Measurements from ENCODE around the gene SORBS2. TPM values are rescaled to one million over a fixed set of nuclear protein-coding genes. Genes with fewer than 3 reads are reported as not detected.

Gene SORBS2
- polyA plus RNA-seq, 3 donors from 2014 or later: 2.6 to 5.8 TPM; not detected in 1

- H3K36me3 Mint-ChIP-seq: no peaks in the 10 kb centered on the region
- H3K27ac Mint-ChIP-seq: no peak overlapping the region
- no peaks in the 10 kb centered on the region for H3K9me3 Mint-ChIP-seq
- no peaks in the 10 kb centered on the region for H3K4me1 Mint-ChIP-seq
- DNase-seq: no peak
- H3K4me3 Mint-ChIP-seq: no peak overlapping the region
- peaks cover 0 to 8% (median 3%) of the 10 kb centered on the region in 3 donors for H3K27me3 Mint-ChIP-seq (ENCODE audit: low read depth in 3 of 3)
These were observed 128.8 kb downstream of the SORBS2 start for GRCh38 chr4:185683222-185683621.

DNA sequence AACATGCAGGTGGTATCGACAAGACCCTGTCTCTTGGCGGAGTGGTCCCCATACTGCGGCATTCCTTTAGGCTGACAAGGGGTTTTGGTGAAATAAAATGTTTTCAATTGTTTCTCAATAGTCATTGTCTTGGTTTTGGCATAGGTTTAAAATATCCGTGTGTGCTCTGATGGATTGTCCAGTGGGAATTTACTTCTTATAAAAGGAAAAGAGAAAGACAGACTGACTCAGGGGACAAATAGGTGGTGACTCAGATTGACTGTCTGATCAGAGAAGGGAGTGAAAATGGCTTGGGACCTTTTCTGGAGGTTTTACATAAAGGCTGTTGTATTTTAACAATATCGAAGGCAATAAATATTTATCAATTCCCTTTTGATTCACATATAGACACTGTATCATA, 129.8 kb downstream of the SORBS2 start:
- Mint-ChIP-seq H3K27me3 (ENCODE audit: low read depth in 3 of 3) (peaks cover 0 to 8% (median 3%) of the 10 kb centered on the region in 3 donors), H3K4me3 (no peak overlapping the region), H3K9me3 (no peaks in the 10 kb centered on the region), H3K36me3 (no peaks in the 10 kb centered on the region), H3K27ac (no peak overlapping the region), H3K4me1 (no peaks in the 10 kb centered on the region)
- DNase-seq: no peak

GRCh38 chr4:185681604-185682003, 130.4 kb downstream of the SORBS2 start:
- Mint-ChIP-seq H3K27ac (no peak overlapping the region), H3K4me3 (no peak overlapping the region), H3K36me3 (no peaks in the 10 kb centered on the region), H3K9me3 (no peaks in the 10 kb centered on the region), H3K27me3 (ENCODE audit: low read depth in 3 of 3) (peaks cover 0 to 8% (median 3%) of the 10 kb centered on the region in 3 donors), H3K4me1 (no peaks in the 10 kb centered on the region)
- no peak for DNase-seq

DNA sequence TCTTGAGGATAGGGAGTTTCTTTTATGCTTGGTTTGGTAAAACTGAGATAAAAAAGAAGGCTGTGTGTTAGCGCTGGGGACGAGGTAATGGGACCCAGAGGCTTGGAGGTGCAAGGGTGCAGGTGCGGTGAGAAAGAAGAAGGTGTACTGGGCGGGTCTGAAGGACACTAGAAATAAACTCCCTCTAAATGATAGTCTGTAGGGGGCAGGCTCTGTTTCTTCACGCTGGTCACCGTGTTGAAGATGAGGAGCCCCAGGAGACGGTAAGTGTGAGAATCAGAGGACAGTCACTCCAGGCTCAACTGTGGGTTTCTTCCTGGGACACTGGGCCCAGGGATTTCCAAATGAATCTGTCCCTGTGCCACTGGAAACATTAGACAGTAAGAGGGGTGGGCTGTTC, 131.4 kb downstream of the SORBS2 start:
- no peaks in the 10 kb centered on the region for H3K36me3 Mint-ChIP-seq
- H3K4me3 Mint-ChIP-seq: no peak overlapping the region
- no peak for DNase-seq
- peaks cover 0 to 8% (median 3%) of the 10 kb centered on the region in 3 donors for H3K27me3 Mint-ChIP-seq (ENCODE audit: low read depth in 3 of 3)
- H3K27ac Mint-ChIP-seq: no peak overlapping the region
- no peaks in the 10 kb centered on the region for H3K9me3 Mint-ChIP-seq
- H3K4me1 Mint-ChIP-seq: no peaks in the 10 kb centered on the region

- Mint-ChIP-seq H3K27me3 (ENCODE audit: low read depth in 3 of 3) (peaks cover 0 to 10% (median 3%) of the 10 kb centered on the region in 3 donors), H3K4me3 (no peak overlapping the region), H3K4me1 (peaks cover 3 to 6% of the 10 kb centered on the region in 2 donors), H3K27ac (no peak overlapping the region), H3K9me3 (no peaks in the 10 kb centered on the region), H3K36me3 (peaks cover 0 to 2% (median 0%) of the 10 kb centered on the region in 3 donors)
- DNase-seq: no peak
These were observed 132.5 kb downstream of the SORBS2 start for GRCh38 chr4:185679523-185679922.

DNA sequence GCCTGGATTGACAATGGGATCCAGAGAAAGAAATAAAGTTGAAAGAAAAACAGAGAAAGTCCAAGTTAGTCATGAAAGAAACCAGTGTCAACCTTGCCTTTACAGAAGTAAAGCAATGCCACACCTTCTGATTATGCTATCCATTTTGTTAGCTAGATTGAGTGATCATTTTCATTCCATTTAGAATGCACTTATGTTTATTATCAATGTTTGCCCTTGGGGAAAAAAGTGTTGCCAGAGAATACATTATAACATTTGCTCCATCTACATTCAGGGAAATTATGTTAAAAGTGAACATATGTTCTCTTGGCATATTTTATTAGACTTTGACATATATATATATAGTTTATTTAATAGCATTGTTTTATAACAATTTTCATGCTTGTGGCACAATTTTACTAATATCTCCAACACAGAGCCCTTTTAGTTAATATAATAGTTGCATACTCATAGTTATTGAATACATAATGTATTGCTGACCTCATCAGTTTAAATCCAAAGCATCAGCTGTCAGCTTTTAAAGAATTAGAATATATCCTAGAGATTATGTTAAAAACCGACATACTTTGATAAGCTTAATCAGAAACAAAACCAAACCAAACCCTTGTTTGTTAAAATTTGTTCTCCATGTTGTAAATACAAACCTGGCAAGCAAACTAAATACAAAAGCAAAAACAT, 134.2 kb downstream of the SORBS2 start:
- H3K4me3 Mint-ChIP-seq: no peak overlapping the region
- no peaks in the 10 kb centered on the region for H3K9me3 Mint-ChIP-seq
- no peak overlapping the region for H3K27ac Mint-ChIP-seq
- H3K4me1 Mint-ChIP-seq: peaks cover 7 to 9% of the 10 kb centered on the region in 2 donors
- H3K36me3 Mint-ChIP-seq: peaks cover 0 to 7% (median 3%) of the 10 kb centered on the region in 3 donors
- DNase-seq: no peak
- H3K27me3 Mint-ChIP-seq (ENCODE audit: low read depth in 3 of 3): peaks cover 0 to 10% (median 2%) of the 10 kb centered on the region in 3 donors

DNA sequence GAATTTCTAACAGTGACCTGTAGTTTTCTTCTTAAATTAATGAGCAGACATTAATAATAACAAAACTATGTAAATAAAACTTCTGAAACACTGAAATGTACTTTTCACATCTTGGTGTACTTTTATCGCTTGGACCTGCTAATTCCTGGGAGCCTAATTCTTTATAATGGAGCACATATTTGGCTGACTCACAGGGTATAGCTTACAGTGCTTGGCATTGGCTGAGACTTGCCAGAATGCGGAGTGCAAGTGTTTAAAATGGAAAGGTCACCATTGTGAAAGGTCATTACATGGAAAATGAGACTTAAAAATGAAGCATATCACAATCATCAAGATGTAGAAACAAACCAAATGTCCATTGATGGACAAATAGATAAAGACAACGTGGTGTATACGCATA, 139.4 kb downstream of the SORBS2 start:
- Mint-ChIP-seq H3K4me1 (peaks cover 7 to 9% of the 10 kb centered on the region in 2 donors), H3K9me3 (peaks cover 0 to 2% (median 0%) of the 10 kb centered on the region in 6 donors), H3K27me3 (ENCODE audit: low read depth in 3 of 3) (peaks cover 0 to 6% (median 4%) of the 10 kb centered on the region in 3 donors), H3K4me3 (no peak overlapping the region), H3K36me3 (peaks cover 3 to 7% (median 4%) of the 10 kb centered on the region in 3 donors), H3K27ac (no peak overlapping the region)
- DNase-seq: no peak

DNA sequence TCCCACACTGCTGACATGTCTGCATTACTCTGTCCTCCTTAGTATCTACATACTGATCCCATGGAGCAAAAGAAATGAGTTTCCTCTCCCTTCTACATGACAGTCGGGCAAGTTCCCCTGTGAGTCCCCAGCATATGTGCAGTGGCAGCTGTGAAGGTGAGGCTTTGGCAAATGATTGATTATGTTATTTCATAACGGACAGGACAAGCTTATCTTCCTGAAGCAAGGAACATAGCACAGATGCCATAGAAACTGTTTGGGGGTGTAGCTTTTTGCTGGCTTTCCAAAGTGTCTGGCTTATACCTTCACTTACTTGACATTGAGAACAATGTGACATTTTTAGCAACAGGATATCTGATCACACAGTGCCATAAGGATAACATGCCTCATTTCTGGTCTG, 139.8 kb downstream of the SORBS2 start:
- H3K27me3 Mint-ChIP-seq (ENCODE audit: low read depth in 3 of 3): peaks cover 3 to 6% (median 4%) of the 10 kb centered on the region in 3 donors
- no peak overlapping the region for H3K4me3 Mint-ChIP-seq
- peaks cover 7 to 9% of the 10 kb centered on the region in 2 donors for H3K4me1 Mint-ChIP-seq
- H3K27ac Mint-ChIP-seq: no peak overlapping the region
- H3K36me3 Mint-ChIP-seq: peaks cover 3 to 7% (median 4%) of the 10 kb centered on the region in 3 donors
- no peak for DNase-seq
- H3K9me3 Mint-ChIP-seq: peaks cover 0 to 2% (median 0%) of the 10 kb centered on the region in 6 donors

- H3K4me1 Mint-ChIP-seq: peaks cover 9 to 13% of the 10 kb centered on the region in 2 donors
- peaks cover 4 to 8% (median 6%) of the 10 kb centered on the region in 3 donors for H3K27me3 Mint-ChIP-seq (ENCODE audit: low read depth in 3 of 3)
- H3K9me3 Mint-ChIP-seq: peaks cover 0 to 2% (median 0%) of the 10 kb centered on the region in 6 donors
- no peak overlapping the region for H3K4me3 Mint-ChIP-seq
- no peak for DNase-seq
- H3K27ac Mint-ChIP-seq: no peak overlapping the region
- peaks cover 3 to 7% (median 4%) of the 10 kb centered on the region in 3 donors for H3K36me3 Mint-ChIP-seq
These were observed 140.5 kb downstream of the SORBS2 start for GRCh38 chr4:185671496-185671895.

DNA sequence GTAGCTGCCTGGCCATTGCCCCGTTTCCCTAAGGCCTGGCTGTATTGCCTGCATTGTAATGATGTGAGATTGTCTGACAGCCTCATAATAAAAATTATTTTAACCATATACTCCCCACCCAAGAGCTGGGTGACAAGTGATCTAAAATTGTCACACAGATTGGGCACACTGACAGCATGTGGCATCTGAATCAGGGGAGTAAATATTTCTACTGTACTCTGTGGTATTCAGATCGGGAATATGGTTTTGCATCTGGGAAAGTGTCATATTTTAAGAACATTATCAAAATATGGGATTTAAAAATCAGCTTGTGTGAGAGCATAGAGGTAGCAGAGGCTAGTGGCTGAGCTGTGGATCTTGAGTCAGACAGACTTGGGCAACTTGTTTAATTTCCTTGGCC, 140.9 kb downstream of the SORBS2 start:
- no peak overlapping the region for H3K4me3 Mint-ChIP-seq
- H3K9me3 Mint-ChIP-seq: peaks cover 0 to 2% (median 0%) of the 10 kb centered on the region in 6 donors
- H3K27ac Mint-ChIP-seq: no peak overlapping the region
- H3K27me3 Mint-ChIP-seq (ENCODE audit: low read depth in 3 of 3): peaks cover 4 to 8% (median 6%) of the 10 kb centered on the region in 3 donors
- peaks cover 3 to 7% (median 4%) of the 10 kb centered on the region in 3 donors for H3K36me3 Mint-ChIP-seq
- no peak for DNase-seq
- peaks cover 13 to 17% of the 10 kb centered on the region in 2 donors for H3K4me1 Mint-ChIP-seq

- H3K36me3 Mint-ChIP-seq: peaks cover 0 to 6% (median 4%) of the 10 kb centered on the region in 3 donors
- peaks cover 16 to 21% of the 10 kb centered on the region in 2 donors for H3K4me1 Mint-ChIP-seq
- DNase-seq: no peak
- H3K27ac Mint-ChIP-seq: no peak overlapping the region
- no peak overlapping the region for H3K4me3 Mint-ChIP-seq
- peaks cover 4 to 9% (median 8%) of the 10 kb centered on the region in 3 donors for H3K27me3 Mint-ChIP-seq (ENCODE audit: low read depth in 3 of 3)
- peaks cover 0 to 2% (median 0%) of the 10 kb centered on the region in 6 donors for H3K9me3 Mint-ChIP-seq
These were observed 142.7 kb downstream of the SORBS2 start for GRCh38 chr4:185669288-185669687.

- Mint-ChIP-seq H3K4me3 (peak overlapping the region; percentile 65 to 84 (median 68)), H3K27ac (peak overlapping the region in 2 of 6 donors; percentile 31 to 34), H3K36me3 (peaks cover 0 to 4% (median 0%) of the 10 kb centered on the region in 3 donors), H3K9me3 (peaks cover 0 to 2% (median 0%) of the 10 kb centered on the region in 6 donors), H3K4me1 (peaks cover 14 to 20% of the 10 kb centered on the region in 2 donors), H3K27me3 (ENCODE audit: low read depth in 3 of 3) (peaks cover 0 to 18% (median 8%) of the 10 kb centered on the region in 3 donors)
- peak; percentile 4 to 16 (median 5) for DNase-seq
These were observed 145.8 kb downstream of the SORBS2 start for GRCh38 chr4:185666156-185666555.

- Mint-ChIP-seq H3K27ac (peak overlapping the region in 1 of 6 donors; percentile 34), H3K27me3 (ENCODE audit: low read depth in 3 of 3) (peaks cover 0 to 15% (median 8%) of the 10 kb centered on the region in 3 donors), H3K4me3 (peak overlapping the region; percentile 65 to 84 (median 68)), H3K36me3 (peaks cover 0 to 4% (median 0%) of the 10 kb centered on the region in 3 donors), H3K9me3 (peaks cover 0 to 2% (median 0%) of the 10 kb centered on the region in 6 donors), H3K4me1 (peaks cover 14 to 20% of the 10 kb centered on the region in 2 donors)
- DNase-seq: no peak
These were observed 146.3 kb downstream of the SORBS2 start for GRCh38 chr4:185665655-185666054.

GRCh38 chr4:185664481-185664880, 147.5 kb downstream of the SORBS2 start:
- no peak overlapping the region for H3K4me3 Mint-ChIP-seq
- DNase-seq: no peak
- peaks cover 0 to 2% (median 0%) of the 10 kb centered on the region in 6 donors for H3K9me3 Mint-ChIP-seq
- H3K4me1 Mint-ChIP-seq: peaks cover 14 to 20% of the 10 kb centered on the region in 2 donors
- peaks cover 0 to 14% (median 8%) of the 10 kb centered on the region in 3 donors for H3K27me3 Mint-ChIP-seq (ENCODE audit: low read depth in 3 of 3)
- peaks cover 0 to 4% (median 4%) of the 10 kb centered on the region in 3 donors for H3K36me3 Mint-ChIP-seq
- H3K27ac Mint-ChIP-seq: no peak overlapping the region
